Mesenteric fat pad (tissue), 1 donor: ENCODE data around the gene LRAT. TPM values are rescaled to one million over a fixed set of nuclear protein-coding genes. Genes with fewer than 3 reads are reported as not detected.

Experiments
- DNase-seq: peaks from one replicate; pipeline ENCODE4 v3.0.0-alpha.2; 2020; ENCODE audit warnings: low spot score
- total RNA-seq: library from RNA; stranded (reverse); fragmentation: NEBNext Ultra II Directional; extraction: Animal tissue kit (Norgen Biotek cat#: 25700); gene quantifications from one replicate; pipeline ENCODE4 v1.2.1, GENCODE V29; 2021
- donor health status: DM: yes; HTN: yes; CAD: no.

Gene LRAT
- total RNA-seq, 1 donor from 2014 or later, result 0.39 TPM

- DNase-seq, result no peak
Measured at GRCh38 chr4:154760895-154761294, 17.1 kb downstream of the LRAT start.

DNA sequence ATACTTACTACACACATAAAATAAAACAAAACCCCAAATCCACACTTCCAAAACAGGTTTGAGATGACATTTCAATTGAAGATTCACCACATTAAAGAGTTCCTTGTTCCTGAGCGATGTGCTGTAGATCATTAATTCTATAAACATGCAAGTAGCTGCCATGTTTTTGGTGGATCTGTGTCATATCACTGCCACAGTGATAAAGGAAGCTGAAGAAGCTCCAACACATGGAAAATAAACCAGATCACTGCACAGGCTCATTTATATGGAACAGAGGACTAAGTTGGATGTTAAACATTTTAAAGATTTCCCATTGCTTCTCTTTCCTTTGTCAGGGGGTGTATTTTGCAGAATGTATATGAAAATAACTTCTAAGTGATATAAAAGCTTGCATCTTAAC, 34.5 kb downstream of the LRAT start:
- DNase-seq, result no peak

DNA sequence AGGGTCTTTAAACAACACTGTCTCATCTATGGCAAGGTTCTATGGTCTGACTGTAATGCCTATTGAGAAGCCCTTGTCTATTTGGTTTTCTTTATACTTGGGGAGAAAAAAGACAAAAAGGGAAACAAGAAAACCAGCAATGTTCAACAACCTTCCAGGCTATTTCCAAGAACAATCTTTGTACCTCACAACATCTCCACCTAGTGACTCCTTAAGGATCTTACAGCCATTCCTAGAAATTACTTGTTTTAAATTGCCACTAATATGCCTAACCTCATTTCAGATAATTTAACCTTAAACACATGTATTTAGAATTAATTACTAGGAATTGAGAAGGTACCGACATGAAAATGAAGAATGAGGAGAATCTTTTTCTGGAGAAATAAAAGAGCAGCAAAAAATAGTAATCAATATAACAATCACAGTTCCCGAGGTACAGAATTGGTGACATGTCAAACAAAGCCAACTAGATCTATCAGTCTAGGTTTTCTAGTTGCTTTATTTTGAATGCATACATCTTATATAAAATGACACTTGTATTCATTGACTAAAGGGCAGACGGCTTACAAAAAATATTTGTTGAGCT, 35.7 kb downstream of the LRAT start:
- DNase-seq, result no peak

- DNase-seq, result no peak
Measured at GRCh38 chr4:154781126-154781982, 37.6 kb downstream of the LRAT start, which contains the start of gene RBM46. TSS of gene RBM46 (plus strand) at chr4:154781272. CDS start at chr4:154796753, 15,481 bp downstream.

DNA sequence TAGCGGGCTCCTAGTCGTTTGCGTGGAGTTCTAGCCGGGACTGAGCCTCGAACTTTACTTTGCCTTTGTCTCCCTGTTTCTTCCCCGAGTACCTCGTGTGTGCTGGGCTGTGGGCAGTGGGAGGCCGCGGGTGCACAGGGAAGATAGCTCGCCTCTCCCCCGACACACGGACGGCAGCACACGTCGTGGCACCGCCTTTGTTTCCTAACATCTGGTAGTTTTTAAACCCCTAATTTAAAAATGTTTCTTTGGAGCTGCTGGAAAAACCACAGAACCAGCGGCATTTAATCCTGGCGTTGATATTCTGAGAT, 38.1 kb downstream of the LRAT start:
- no peak for DNase-seq

Other genes with a start within 250 kb of the LRAT start
- 66.8 TPM for gene PLRG1, start 193.6 kb upstream of the LRAT start, total RNA-seq
- gene FGB, start 181.0 kb upstream of the LRAT start, total RNA-seq, result not detected
- not detected for gene FGA, start 153.3 kb upstream of the LRAT start, total RNA-seq
- not detected for gene FGG, start 131.3 kb upstream of the LRAT start, total RNA-seq
- gene RBM46, start 37.3 kb downstream of the LRAT start, total RNA-seq, result not detected